Mesodermal cell (in vitro differentiated cells): ENCODE results near the gene ATP1B1.

Source experiments
- H3K27ac ChIP-seq: 2 replicates; pipeline ENCODE4 v1.7.0; 2013; ENCODE audit warnings: mild to moderate bottlenecking, low read depth, low read length, moderate library complexity; ENCODE audit not compliant: severe bottlenecking
- H3K36me3 ChIP-seq: 2 replicates; pipeline ENCODE4 v1.7.1; 2013; ENCODE audit warnings: mild to moderate bottlenecking, low read length, moderate library complexity; ENCODE audit not compliant: control insufficient read depth, insufficient read depth
- H3K4me1 ChIP-seq: one replicate; pipeline ENCODE4 v1.7.1; 2013; ENCODE audit warnings: mild to moderate bottlenecking, low read length; ENCODE audit not compliant: insufficient read depth, control insufficient read depth, poor library complexity, severe bottlenecking
- H3K4me3 ChIP-seq: 2 replicates; pipeline ENCODE4 v1.7.0; 2013; ENCODE audit warnings: low read length, control low read depth, mild to moderate bottlenecking; ENCODE audit not compliant: insufficient read depth, poor library complexity, severe bottlenecking; ENCODE audit errors: extremely low read depth
- H3K9me3 ChIP-seq: 2 replicates; pipeline ENCODE4 v1.7.1; 2013; ENCODE audit warnings: mild to moderate bottlenecking, low read length, moderate library complexity; ENCODE audit not compliant: control insufficient read depth
- WGBS, 2 experiments: methylation state at CpG; one replicate each; pipeline ENCODE4 v1.1.5; 2013; ENCODE audit warnings: missing lambda C conversion rate in 2 of 2; ENCODE audit not compliant: insufficient coverage in 2 of 2; 5-methylcytosine and 5-hydroxymethylcytosine counted together

ATP1B1 gene

GRCh38 chr1:169142129-169142528 lies 35.6 kb downstream of the ATP1B1 start:
- Histone ChIP-seq H3K4me1 (no peaks in the 10 kb centered on the region), H3K27ac (no peak overlapping the region), H3K9me3 (no peaks in the 10 kb centered on the region), H3K4me3 (no peak overlapping the region), H3K36me3 (no peaks in the 10 kb centered on the region)
- no CpG with 5 or more reads among the region's 1 CpG for WGBS, 2 experiments

GRCh38 chr1:169143346-169143745 lies 36.9 kb downstream of the ATP1B1 start:
- H3K27ac ChIP-seq, result no peak overlapping the region
- 83 to 89% methylated on average over 1 of the region's 3 CpGs for WGBS, 2 experiments
- H3K4me1 ChIP-seq, result no peaks in the 10 kb centered on the region
- H3K4me3 ChIP-seq, result no peak overlapping the region
- no peaks in the 10 kb centered on the region for H3K36me3 ChIP-seq
- no peaks in the 10 kb centered on the region for H3K9me3 ChIP-seq

- no peak overlapping the region for H3K27ac ChIP-seq
- H3K4me1 ChIP-seq, result no peaks in the 10 kb centered on the region
- no peaks in the 10 kb centered on the region for H3K36me3 ChIP-seq
- H3K9me3 ChIP-seq, result no peaks in the 10 kb centered on the region
- no peak overlapping the region for H3K4me3 ChIP-seq
Observed at GRCh38 chr1:169143984-169144383, 37.5 kb downstream of the ATP1B1 start.

- Histone ChIP-seq H3K4me3 (no peak overlapping the region), H3K27ac (no peak overlapping the region), H3K36me3 (no peaks in the 10 kb centered on the region), H3K9me3 (no peaks in the 10 kb centered on the region), H3K4me1 (no peaks in the 10 kb centered on the region)
- 88 to 100% methylated on average over 1 of the region's 7 CpGs for WGBS, 2 experiments
Observed at GRCh38 chr1:169144941-169145626, 38.6 kb downstream of the ATP1B1 start.

- no peak overlapping the region for H3K27ac ChIP-seq
- no peaks in the 10 kb centered on the region for H3K4me1 ChIP-seq
- WGBS, 2 experiments, result no CpG with 5 or more reads among the region's 1 CpG
Observed at GRCh38 chr1:169146576-169147214, 40.2 kb downstream of the ATP1B1 start.

GRCh38 chr1:169148472-169149252 lies 42.2 kb downstream of the ATP1B1 start:
- Histone ChIP-seq H3K27ac (no peak overlapping the region), H3K9me3 (no peaks in the 10 kb centered on the region), H3K4me1 (no peaks in the 10 kb centered on the region), H3K36me3 (no peaks in the 10 kb centered on the region), H3K4me3 (no peak overlapping the region)
- WGBS, 2 experiments, result 77 to 83% methylated on average over 2 to 5 of the region's 5 CpGs

More at GRCh38 chr1:169146576-169147214, 40.2 kb downstream of the ATP1B1 start:
- H3K9me3 ChIP-seq, result no peaks in the 10 kb centered on the region
- H3K4me3 ChIP-seq, result no peak overlapping the region
- H3K36me3 ChIP-seq, result no peaks in the 10 kb centered on the region

GRCh38 chr1:169149555-169150286 lies 43.2 kb downstream of the ATP1B1 start:
- Histone ChIP-seq H3K4me3 (no peak overlapping the region), H3K36me3 (no peaks in the 10 kb centered on the region), H3K27ac (no peak overlapping the region), H3K4me1 (no peaks in the 10 kb centered on the region), H3K9me3 (no peaks in the 10 kb centered on the region)
- no CpG with 5 or more reads among the region's 2 CpGs for WGBS, 2 experiments

- Histone ChIP-seq H3K36me3 (no peaks in the 10 kb centered on the region), H3K4me1 (no peaks in the 10 kb centered on the region), H3K9me3 (no peaks in the 10 kb centered on the region), H3K27ac (no peak overlapping the region), H3K4me3 (no peak overlapping the region)
- 100% methylated on average over 1 of the region's 4 CpGs; no CpG with 5 or more reads in 1 of the 2 experiments for WGBS, 2 experiments
Observed at GRCh38 chr1:169150641-169151337, 44.3 kb downstream of the ATP1B1 start.

GRCh38 chr1:169151338-169151837 lies 44.9 kb downstream of the ATP1B1 start:
- Histone ChIP-seq H3K4me3 (no peak overlapping the region), H3K27ac (no peak overlapping the region), H3K36me3 (no peaks in the 10 kb centered on the region), H3K4me1 (no peaks in the 10 kb centered on the region), H3K9me3 (no peaks in the 10 kb centered on the region)
- WGBS, 2 experiments, result 100% methylated on average over 1 to 2 of the region's 5 CpGs

- H3K36me3 ChIP-seq, result no peaks in the 10 kb centered on the region
- no peaks in the 10 kb centered on the region for H3K4me1 ChIP-seq
- no peak overlapping the region for H3K4me3 ChIP-seq
- no peaks in the 10 kb centered on the region for H3K9me3 ChIP-seq
- no peak overlapping the region for H3K27ac ChIP-seq
- 67 to 100% methylated on average over 1 of the region's 1 CpG for WGBS, 2 experiments
Observed at GRCh38 chr1:169155675-169156074, 49.2 kb downstream of the ATP1B1 start.
